Prostate gland (tissue), 2 donors: ENCODE data around the gene SLC17A9.

Experiments used
- CTCF ChIP-seq, 4 experiments: fragments of 200-600 bp in 2 of 4; fragments of 450-650 bp in 2 of 4; sonication (generic) in 2 of 4; IDR thresholded peaks; 1 replicate in 3 of 4; 2 replicates in 1 of 4; pipeline ENCODE4 v1.5.1; 2016 to 2019; ENCODE audit warnings: antibody characterized with exemption in 4 of 4, mild to moderate bottlenecking in 2 of 4, moderate library complexity in 2 of 4
- POLR2AphosphoS5 ChIP-seq: sonication (generic); formaldehyde crosslinking; IDR thresholded peaks from one replicate; pipeline ENCODE4 v1.6.1; 2017; ENCODE audit warnings: antibody characterized with exemption

DNA sequence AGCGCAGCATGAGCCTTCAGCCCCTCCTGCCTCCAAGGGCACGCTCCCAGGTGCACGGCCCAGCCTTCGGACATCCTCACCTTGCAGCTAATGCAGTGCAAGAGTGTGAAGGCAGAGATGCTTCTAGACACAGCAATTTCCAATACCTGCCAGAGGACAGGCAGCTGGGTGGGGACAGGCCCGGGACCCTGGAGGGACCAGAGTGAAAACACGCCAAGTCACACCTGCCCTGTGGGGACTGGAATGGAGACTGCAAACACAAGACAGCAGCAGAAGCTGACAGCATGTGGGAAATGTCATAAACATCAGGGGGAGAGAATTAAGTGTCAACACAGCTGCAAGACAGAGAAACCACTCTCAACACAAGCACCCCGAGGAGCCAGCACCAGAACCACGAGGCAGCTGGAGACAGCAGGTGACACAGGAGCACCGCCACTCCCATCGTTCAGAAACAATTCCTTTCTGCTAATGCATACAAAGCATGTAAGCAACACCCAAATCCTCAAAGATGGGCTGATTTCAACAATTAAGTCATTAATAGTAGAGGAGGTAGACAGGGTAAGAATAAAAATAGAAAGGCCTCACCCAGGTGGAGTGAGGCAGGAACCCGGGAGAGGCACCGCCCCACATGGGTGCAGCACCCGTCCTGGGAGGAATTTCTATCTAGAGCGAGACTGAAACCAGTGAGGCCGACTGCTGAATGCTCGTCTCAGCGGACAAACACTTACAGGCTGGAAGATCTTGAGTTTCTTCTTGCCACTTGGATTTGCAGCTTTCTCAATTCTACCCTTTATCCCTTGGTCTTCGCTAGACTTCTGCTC lies 43.3 kb upstream of the SLC17A9 start:
- TF ChIP-seq POLR2AphosphoS5 (no peak), CTCF (IDR thresholded peaks at IDR 0.05) (no peak)
